Measurements from ENCODE around the gene ANXA2. TPM values are rescaled to one million over a fixed set of nuclear protein-coding genes. Genes with fewer than 3 reads are reported as not detected.

The ANXA2 gene
- total and polyA plus RNA-seq, 9 donors, result 118 to 910 (median 237) TPM

DNA sequence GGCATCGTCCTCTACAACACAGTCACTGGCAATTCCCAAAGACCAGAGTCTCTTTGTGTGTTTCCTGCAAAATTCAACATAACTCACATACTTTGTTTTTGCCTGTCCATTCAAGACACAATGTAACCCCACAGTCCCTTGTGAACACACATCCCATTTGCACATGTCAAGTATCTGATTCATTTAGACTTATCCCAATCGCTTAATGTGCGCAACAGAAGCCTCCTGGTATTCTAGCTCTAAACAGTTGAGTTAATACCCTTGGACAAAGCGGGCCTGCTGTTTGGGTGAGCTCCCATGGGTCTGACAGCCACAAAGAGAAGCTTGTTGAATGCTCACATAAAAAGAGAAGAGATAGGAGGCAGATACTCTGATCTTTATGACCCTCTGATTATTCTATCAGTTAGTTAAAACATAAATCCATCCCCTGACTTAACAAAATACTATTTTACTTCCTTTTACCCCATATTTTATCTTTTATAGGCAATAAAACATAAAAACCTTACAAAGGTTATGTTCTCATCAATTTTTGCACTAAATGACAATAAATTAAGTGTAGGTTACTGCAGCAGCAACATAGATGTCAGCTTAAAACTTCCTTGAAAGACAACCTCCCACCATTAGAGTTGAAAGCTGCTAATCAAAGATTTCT, 79.4 kb downstream of the ANXA2 start:
- no peaks in the 10 kb centered on the region for H3K4me1 ChIP-seq (ENCODE audit: insufficient read depth)
- intact Hi-C loops (cut with DNase I), result loop anchor here in 1 of 4 donors (5.0 kb wide), 1 partner anchor 621 kb away; no protein-coding TSS in a partner anchor
- no peaks in the 10 kb centered on the region for H3K27me3 ChIP-seq

DNA sequence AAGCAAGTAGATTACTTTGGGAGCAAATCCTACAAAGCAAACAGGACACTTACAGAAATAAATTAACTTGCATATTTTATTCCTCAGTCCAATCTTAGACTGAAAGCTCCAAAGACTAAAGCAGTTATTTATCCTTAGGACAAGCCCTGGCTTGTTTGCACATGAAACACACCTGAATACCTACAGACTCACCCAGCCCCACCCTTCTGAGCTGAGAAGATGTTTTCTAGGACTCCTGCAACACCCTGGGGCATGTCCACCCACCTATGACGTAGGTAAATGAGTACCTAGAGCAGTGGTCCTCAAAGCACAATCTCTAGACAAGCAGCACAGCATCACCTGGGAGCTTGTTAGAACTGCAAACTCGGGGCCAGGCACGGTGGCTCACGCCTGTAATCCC, 80.8 kb downstream of the ANXA2 start:
- intact Hi-C loops (cut with DNase I), result loop anchor here in 1 of 4 donors (5.0 kb wide), 1 partner anchor 620 kb away; no protein-coding TSS in a partner anchor
- no peak for DNase-seq
- no peaks in the 10 kb centered on the region for H3K27me3 ChIP-seq
- 45 to 88% (median 86%) methylated on average over 4 of the region's 4 CpGs for WGBS, 3 donors
- H3K36me3 ChIP-seq, result no peaks in the 10 kb centered on the region
- no peak overlapping the region for H3K27ac ChIP-seq
- no peak overlapping the region for H3K4me3 ChIP-seq
- H3K4me1 ChIP-seq (ENCODE audit: insufficient read depth), result no peaks in the 10 kb centered on the region
- H3K9me3 ChIP-seq, result no peaks in the 10 kb centered on the region
- TF ChIP-seq POLR2A (IDR thresholded peaks at IDR 0.05) (no peak), EP300 (IDR thresholded peaks at IDR 0.05) (no peak)
- TF ChIP-seq, protein P1, sequence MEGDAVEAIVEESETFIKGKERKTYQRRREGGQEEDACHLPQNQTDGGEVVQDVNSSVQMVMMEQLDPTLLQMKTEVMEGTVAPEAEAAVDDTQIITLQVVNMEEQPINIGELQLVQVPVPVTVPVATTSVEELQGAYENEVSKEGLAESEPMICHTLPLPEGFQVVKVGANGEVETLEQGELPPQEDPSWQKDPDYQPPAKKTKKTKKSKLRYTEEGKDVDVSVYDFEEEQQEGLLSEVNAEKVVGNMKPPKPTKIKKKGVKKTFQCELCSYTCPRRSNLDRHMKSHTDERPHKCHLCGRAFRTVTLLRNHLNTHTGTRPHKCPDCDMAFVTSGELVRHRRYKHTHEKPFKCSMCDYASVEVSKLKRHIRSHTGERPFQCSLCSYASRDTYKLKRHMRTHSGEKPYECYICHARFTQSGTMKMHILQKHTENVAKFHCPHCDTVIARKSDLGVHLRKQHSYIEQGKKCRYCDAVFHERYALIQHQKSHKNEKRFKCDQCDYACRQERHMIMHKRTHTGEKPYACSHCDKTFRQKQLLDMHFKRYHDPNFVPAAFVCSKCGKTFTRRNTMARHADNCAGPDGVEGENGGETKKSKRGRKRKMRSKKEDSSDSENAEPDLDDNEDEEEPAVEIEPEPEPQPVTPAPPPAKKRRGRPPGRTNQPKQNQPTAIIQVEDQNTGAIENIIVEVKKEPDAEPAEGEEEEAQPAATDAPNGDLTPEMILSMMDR (IDR thresholded peaks at IDR 0.05), result no peak

More for the DNA sequence above, 79.4 kb downstream of the ANXA2 start:
- no peaks in the 10 kb centered on the region for H3K9me3 ChIP-seq
- H3K36me3 ChIP-seq, result no peaks in the 10 kb centered on the region
- DNase-seq, result no peak
- TF ChIP-seq EP300 (IDR thresholded peaks at IDR 0.05) (no peak), POLR2A (IDR thresholded peaks at IDR 0.05) (no peak)
- TF ChIP-seq, protein P1 (IDR thresholded peaks at IDR 0.05), result no peak
- H3K4me3 ChIP-seq, result no peak overlapping the region
- H3K27ac ChIP-seq, result no peak overlapping the region
- 84 to 93% (median 86%) methylated on average over 4 of the region's 4 CpGs for WGBS, 3 donors

DNA sequence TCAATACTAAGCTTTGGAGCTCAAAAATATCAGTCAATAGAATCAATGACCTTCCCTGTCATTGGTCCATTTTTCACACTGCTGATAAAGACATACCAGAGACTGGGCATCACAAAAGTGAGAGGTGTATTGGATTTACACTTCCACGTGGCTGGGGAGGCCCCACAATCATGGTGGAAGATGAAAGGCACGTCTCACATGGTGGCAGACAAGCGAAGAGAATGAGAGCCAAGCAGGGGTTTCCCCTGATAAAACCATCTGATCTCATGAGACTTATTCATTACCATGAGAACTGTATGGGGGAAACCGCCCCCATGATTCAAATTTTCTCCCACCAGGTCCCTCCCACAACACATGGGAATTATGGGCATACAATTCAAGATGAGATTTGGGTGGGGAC, 81.9 kb downstream of the ANXA2 start:
- no peaks in the 10 kb centered on the region for H3K9me3 ChIP-seq
- H3K4me3 ChIP-seq, result no peak overlapping the region
- intact Hi-C loops (cut with DNase I), result loop anchor here in 1 of 4 donors (5.0 kb wide), 1 partner anchor 619 kb away; no protein-coding TSS in a partner anchor
- no peak for TF ChIP-seq POLR2A (IDR thresholded peaks at IDR 0.05)
- TF ChIP-seq, protein P1 (IDR thresholded peaks at IDR 0.05), result no peak
- no peak for TF ChIP-seq EP300 (IDR thresholded peaks at IDR 0.05)
- H3K27ac ChIP-seq, result no peak overlapping the region
- no peaks in the 10 kb centered on the region for H3K27me3 ChIP-seq
- DNase-seq, result no peak
- H3K4me1 ChIP-seq (ENCODE audit: insufficient read depth), result no peaks in the 10 kb centered on the region
- 29 to 63% (median 37%) methylated on average over 4 of the region's 4 CpGs for WGBS, 3 donors
- H3K36me3 ChIP-seq, result no peaks in the 10 kb centered on the region

DNA sequence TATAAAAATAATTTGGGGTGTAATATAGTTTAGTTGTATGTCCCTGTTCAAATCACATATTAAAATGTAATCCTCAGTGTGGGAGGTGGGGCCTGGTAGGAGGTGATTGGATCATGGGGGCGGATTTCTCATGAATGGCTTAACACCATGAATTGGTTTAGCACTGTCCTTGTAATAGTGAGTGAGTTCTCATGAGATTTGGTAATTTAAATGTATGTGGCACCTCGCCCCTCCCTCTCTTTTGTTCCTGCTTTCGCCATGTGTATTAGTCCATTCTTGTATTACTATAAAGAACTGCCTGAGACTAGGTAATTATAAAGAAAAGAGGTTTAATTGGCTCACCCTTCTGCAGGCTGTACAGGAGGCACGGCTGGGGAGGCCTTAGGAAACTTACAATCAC, 83.9 kb downstream of the ANXA2 start:
- no peaks in the 10 kb centered on the region for H3K36me3 ChIP-seq
- no peak for DNase-seq
- 75 to 83% (median 76%) methylated on average over 4 of the region's 4 CpGs for WGBS, 3 donors
- TF ChIP-seq, protein P1 (IDR thresholded peaks at IDR 0.05), result no peak
- TF ChIP-seq EP300 (IDR thresholded peaks at IDR 0.05) (no peak), POLR2A (IDR thresholded peaks at IDR 0.05) (no peak)
- H3K4me3 ChIP-seq, result no peak overlapping the region
- H3K27ac ChIP-seq, result no peak overlapping the region
- H3K27me3 ChIP-seq, result no peaks in the 10 kb centered on the region
- no peaks in the 10 kb centered on the region for H3K4me1 ChIP-seq (ENCODE audit: insufficient read depth)
- no peaks in the 10 kb centered on the region for H3K9me3 ChIP-seq
- intact Hi-C loops (cut with DNase I), result no loop called here

Data from ovary (tissue), 9 donors.